Colon (tissue), 2 donors: Measurements from ENCODE around the gene IQGAP3.
"Not testable (repeated sequence)": the region's sequence is repeated elsewhere in the genome, so short reads cannot be mapped to it uniquely, and the experiment has no call there.

Experiments
- FAIRE-seq: peaks from 2 replicates; lab custom pipeline; 2012; peaks lifted over from hg19 to GRCh38; lab: Jason Lieb, UNC
- donor health status: control.
- donor health status: control.

IQGAP3 gene

GRCh38 chr1:156566436-156566835, 5.9 kb downstream of the IQGAP3 start:
- no peak for FAIRE-seq

- FAIRE-seq, result no peak
Measured at GRCh38 chr1:156565519-156565918, 6.8 kb downstream of the IQGAP3 start.

- FAIRE-seq, result no peak
Measured at GRCh38 chr1:156560585-156561163, 11.7 kb downstream of the IQGAP3 start.

GRCh38 chr1:156559797-156560385, 12.5 kb downstream of the IQGAP3 start:
- no peak for FAIRE-seq

- no peak for FAIRE-seq
Measured at GRCh38 chr1:156559086-156559796, 13.1 kb downstream of the IQGAP3 start.

- FAIRE-seq, result no peak
Measured at GRCh38 chr1:156556354-156556753, 16.0 kb downstream of the IQGAP3 start.

- FAIRE-seq, result no peak
Measured at GRCh38 chr1:156555715-156556114, 16.6 kb downstream of the IQGAP3 start.

GRCh38 chr1:156554971-156555370, 17.4 kb downstream of the IQGAP3 start:
- FAIRE-seq, result no peak

GRCh38 chr1:156553860-156554485, 18.4 kb downstream of the IQGAP3 start:
- no peak for FAIRE-seq

- not testable (repeated sequence) for FAIRE-seq
Measured at GRCh38 chr1:156552937-156553336, 19.4 kb downstream of the IQGAP3 start.

- FAIRE-seq, result no peak
Measured at GRCh38 chr1:156552518-156552917, 19.8 kb downstream of the IQGAP3 start.

GRCh38 chr1:156551869-156552268, 20.5 kb downstream of the IQGAP3 start:
- FAIRE-seq, result no peak

GRCh38 chr1:156551066-156551643, 21.2 kb downstream of the IQGAP3 start:
- FAIRE-seq, result no peak

GRCh38 chr1:156550346-156550745, 22.0 kb downstream of the IQGAP3 start:
- no peak for FAIRE-seq

GRCh38 chr1:156549831-156550230, 22.5 kb downstream of the IQGAP3 start:
- FAIRE-seq, result no peak

- no peak for FAIRE-seq
Measured at GRCh38 chr1:156549390-156549789, 23.0 kb downstream of the IQGAP3 start.

- no peak for FAIRE-seq
Measured at GRCh38 chr1:156547982-156548381, 24.4 kb downstream of the IQGAP3 start.

- no peak for FAIRE-seq
Measured at GRCh38 chr1:156547434-156547833, 24.9 kb downstream of the IQGAP3 start.

- no peak for FAIRE-seq
Measured at GRCh38 chr1:156546267-156546666, 26.1 kb downstream of the IQGAP3 start.

GRCh38 chr1:156544592-156545102, 27.7 kb downstream of the IQGAP3 start:
- FAIRE-seq, result no peak

GRCh38 chr1:156543066-156543465, 29.3 kb downstream of the IQGAP3 start:
- FAIRE-seq, result no peak

- no peak for FAIRE-seq
Measured at GRCh38 chr1:156540955-156541354, 31.4 kb downstream of the IQGAP3 start.
